NCI-H510A treated with DMSO at 0.1 percent for 48 hours (cell line): ENCODE results near the gene FNBP1.
"Not testable (repeated sequence)": the region's sequence is repeated elsewhere in the genome, so short reads cannot be mapped to it uniquely, and the experiment has no call there.

ENCODE experiments used
- DNase-seq: peaks from one replicate; lab custom pipeline; 2025; lab: John Stamatoyannopoulos, UW

Gene FNBP1

GRCh38 chr9:129919277-129919676 lies 123.7 kb downstream of the FNBP1 start:
- no peak for DNase-seq

GRCh38 chr9:129918296-129918950 lies 124.6 kb downstream of the FNBP1 start:
- DNase-seq: no peak

GRCh38 chr9:129916707-129917106 lies 126.3 kb downstream of the FNBP1 start:
- no peak for DNase-seq

- no peak for DNase-seq
These were observed 128.9 kb downstream of the FNBP1 start for GRCh38 chr9:129914051-129914450.

- DNase-seq: no peak
These were observed 132.1 kb downstream of the FNBP1 start for GRCh38 chr9:129910628-129911567.

- DNase-seq: no peak
These were observed 133.1 kb downstream of the FNBP1 start for GRCh38 chr9:129909851-129910250.

GRCh38 chr9:129908906-129909305 lies 134.1 kb downstream of the FNBP1 start:
- DNase-seq: no peak

- DNase-seq: no peak
These were observed 135.8 kb downstream of the FNBP1 start for GRCh38 chr9:129907201-129907600.

GRCh38 chr9:129906298-129906697 lies 136.7 kb downstream of the FNBP1 start:
- DNase-seq: no peak

GRCh38 chr9:129904734-129905133 lies 138.3 kb downstream of the FNBP1 start:
- DNase-seq: no peak

- DNase-seq: no peak
These were observed 140.3 kb downstream of the FNBP1 start for GRCh38 chr9:129902740-129903134.

- no peak for DNase-seq
These were observed 140.8 kb downstream of the FNBP1 start for GRCh38 chr9:129901993-129902739.

- no peak for DNase-seq
These were observed 142.5 kb downstream of the FNBP1 start for GRCh38 chr9:129900263-129901027.

GRCh38 chr9:129899620-129900019 lies 143.4 kb downstream of the FNBP1 start:
- no peak for DNase-seq

GRCh38 chr9:129898185-129898584 lies 144.8 kb downstream of the FNBP1 start:
- DNase-seq: no peak

- no peak for DNase-seq
These were observed 145.7 kb downstream of the FNBP1 start for GRCh38 chr9:129897263-129897662.

- DNase-seq: no peak
These were observed 147.4 kb downstream of the FNBP1 start for GRCh38 chr9:129895376-129896268.

- DNase-seq: no peak
These were observed 148.7 kb downstream of the FNBP1 start for GRCh38 chr9:129894120-129894823.

GRCh38 chr9:129891569-129891968 lies 151.4 kb downstream of the FNBP1 start:
- no peak for DNase-seq

GRCh38 chr9:129890718-129891299 lies 152.2 kb downstream of the FNBP1 start:
- DNase-seq: not testable (repeated sequence)
